T-cell (primary cell): ENCODE data around the gene NVL. TPM values are rescaled to one million over a fixed set of nuclear protein-coding genes. Genes with fewer than 3 reads are reported as not detected.
A peak's percentile ranks its signal among the peaks of the same experiment; 100 is the strongest.

Experiments used
- ATAC-seq, 4 experiments: fragments of 200-7000 bp in 3 of 4; fragments of 150-1000 bp in 1 of 4; cut with Tn5 transposase; replicated peaks in 1 of 4; 1 replicate in 3 of 4; 2 replicates in 1 of 4; pipeline ENCODE4 v1.10.0; 2021; ENCODE audit warnings: moderate library complexity in 3 of 4, mild to moderate bottlenecking in 2 of 4, moderate number of reproducible peaks in 1 of 4
- CTCF ChIA-PET, 2 donors: fragments of 300-600 bp; sonication (Branson Sonifier 250); formaldehyde crosslinking; loops; one replicate each; lab custom pipeline; 2022; ENCODE audit warnings: antibody characterized with exemption in 2 of 2; lab: Charles Lee
- POLR2A ChIA-PET, 2 donors: fragments of 300-600 bp; sonication (Branson Sonifier 250); formaldehyde crosslinking; loops; one replicate each; lab custom pipeline; 2022; ENCODE audit warnings: antibody characterized with exemption in 2 of 2; lab: Charles Lee
- DNase-seq, 35 experiments: peaks; one replicate each; pipeline versions ENCODE4 v3.0.0 to v3.0.0-alpha.2; 2013 to 2023
- H3K27ac ChIP-seq: one replicate; pipeline ENCODE4 v1.5.1; 2013; ENCODE audit warnings: low read length
- H3K27me3 ChIP-seq, 2 experiments: replicated peaks in 1 of 2; 1 replicate in 1 of 2; 2 replicates in 1 of 2; pipeline versions ENCODE4 v1.6.1 to v1.7.0; 2013; ENCODE audit warnings: low read length in 1 of 2, mixed read lengths in 1 of 2; ENCODE audit not compliant: control insufficient read depth in 2 of 2, insufficient read depth in 2 of 2; ENCODE audit errors: extremely low read depth in 1 of 2
- H3K36me3 ChIP-seq, 2 donors: 1 replicate in 1 of 2; 2 replicates in 1 of 2; pipeline versions ENCODE4 v1.6.1 to v1.7.0; 2013; ENCODE audit warnings: low read length in 1 of 2; ENCODE audit not compliant: control insufficient read depth in 2 of 2, insufficient read depth in 1 of 2; ENCODE audit errors: extremely low read depth in 1 of 2
- H3K4me1 ChIP-seq, 2 experiments: 1 replicate in 1 of 2; 2 replicates in 1 of 2; pipeline versions ENCODE4 v1.6.1 to v1.7.0; 2013; ENCODE audit warnings: low read length in 2 of 2, mixed read lengths in 1 of 2; ENCODE audit not compliant: insufficient read depth in 2 of 2, control insufficient read depth in 1 of 2; ENCODE audit errors: extremely low read depth in 1 of 2
- H3K4me3 ChIP-seq, 2 donors: 1 replicate in 1 of 2; 2 replicates in 1 of 2; pipeline versions ENCODE4 v1.5.1 to v1.7.0; 2013; ENCODE audit warnings: mild to moderate bottlenecking in 2 of 2, low read length in 1 of 2, moderate library complexity in 1 of 2; ENCODE audit not compliant: control insufficient read depth in 1 of 2; ENCODE audit errors: extremely low read depth in 1 of 2
- H3K9me3 ChIP-seq: 2 replicates; pipeline ENCODE4 v1.7.0; 2013
- H3K27ac Mint-ChIP-seq, 2 donors: one replicate each; pipeline ENCODE4 v1.8.0; 2020 to 2021; ENCODE audit warnings: mild to moderate bottlenecking in 2 of 2, mixed read lengths in 2 of 2
- H3K27me3 Mint-ChIP-seq, 2 donors: one replicate each; pipeline ENCODE4 v1.8.0; 2021 to 2022; ENCODE audit warnings: mixed read lengths in 2 of 2
- H3K36me3 Mint-ChIP-seq: one replicate; pipeline ENCODE4 v1.8.0; 2021; ENCODE audit warnings: mixed read lengths
- H3K4me1 Mint-ChIP-seq, 3 donors: one replicate each; pipeline ENCODE4 v1.8.0; 2020 to 2022; ENCODE audit warnings: mixed read lengths in 3 of 3, mild to moderate bottlenecking in 1 of 3
- H3K4me3 Mint-ChIP-seq, 3 donors: one replicate each; pipeline ENCODE4 v1.8.0; 2020 to 2022; ENCODE audit warnings: mild to moderate bottlenecking in 3 of 3, mixed read lengths in 3 of 3, moderate library complexity in 3 of 3
- H3K9me3 Mint-ChIP-seq, 3 donors: one replicate each; pipeline ENCODE4 v1.8.0; 2020 to 2022; ENCODE audit warnings: mixed read lengths in 3 of 3
- WGBS: methylation state at CpG from one replicate; pipeline ENCODE4 v1.1.5; 2013; ENCODE audit warnings: missing lambda C conversion rate; ENCODE audit not compliant: insufficient coverage; 5-methylcytosine and 5-hydroxymethylcytosine counted together
- total RNA-seq, 35 experiments: library from RNA in 6 of 35; stranded (reverse) in 6 of 35; fragments of 120-200 nt in 1 of 35; gene quantifications; one replicate each; pipeline versions ENCODE4 v1.2.1 to v1.2.4 and lab custom pipeline; 2013 to 2026

Gene NVL
- total RNA-seq, 5 donors from 2014 or later (not counting 1 experiment from before 2014, with no cell fraction given), result 32.5 to 42.0 (median 37.6) TPM

DNA sequence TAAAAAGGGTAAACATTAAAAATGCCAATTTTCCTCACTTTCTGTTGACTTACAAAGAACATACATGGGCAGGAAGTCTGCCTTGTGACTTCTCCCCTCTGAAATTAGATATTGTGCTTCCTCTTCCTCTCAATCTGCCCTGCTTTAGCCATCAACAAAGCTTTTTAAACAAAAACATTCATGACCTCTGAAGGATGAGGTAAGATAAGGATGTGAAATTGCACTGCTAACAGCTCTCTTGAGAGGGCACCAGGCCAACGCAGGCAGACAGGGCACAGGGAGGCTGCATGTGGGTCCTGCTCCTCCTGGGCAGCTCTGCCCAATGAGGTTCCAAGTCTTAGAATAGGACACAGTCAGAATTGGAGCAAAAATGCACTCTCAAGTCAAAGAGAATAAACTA lies 84.8 kb downstream of the NVL start:
- Histone ChIP-seq H3K36me3 (peaks cover 6 to 22% of the 10 kb centered on the region in 2 donors), H3K4me1 (peaks cover 4 to 15% of the 10 kb centered on the region in 2 experiments), H3K4me3 (no peak overlapping the region), H3K27me3 (no peaks in the 10 kb centered on the region), H3K9me3 (no peaks in the 10 kb centered on the region), H3K27ac (peak overlapping the region; percentile 52)
- Mint-ChIP-seq H3K4me1 (peaks cover 20 to 23% (median 21%) of the 10 kb centered on the region in 3 donors), H3K36me3 (peaks cover 21% of the 10 kb centered on the region), H3K4me3 (peak overlapping the region in 2 of 3 donors; percentile 36 to 62), H3K27me3 (no peaks in the 10 kb centered on the region), H3K9me3 (no peaks in the 10 kb centered on the region), H3K27ac (peak overlapping the region; percentile 97 to 98)
- 0% methylated on average over 1 of the region's 1 CpG for WGBS
- ChIA-PET POLR2A (no interaction called here), CTCF (no interaction called here)
- DNase-seq (peak in 28 of 35 experiments; percentile 2 to 44 (median 13)), ATAC-seq (peak; percentile 83 to 96 (median 95))

DNA sequence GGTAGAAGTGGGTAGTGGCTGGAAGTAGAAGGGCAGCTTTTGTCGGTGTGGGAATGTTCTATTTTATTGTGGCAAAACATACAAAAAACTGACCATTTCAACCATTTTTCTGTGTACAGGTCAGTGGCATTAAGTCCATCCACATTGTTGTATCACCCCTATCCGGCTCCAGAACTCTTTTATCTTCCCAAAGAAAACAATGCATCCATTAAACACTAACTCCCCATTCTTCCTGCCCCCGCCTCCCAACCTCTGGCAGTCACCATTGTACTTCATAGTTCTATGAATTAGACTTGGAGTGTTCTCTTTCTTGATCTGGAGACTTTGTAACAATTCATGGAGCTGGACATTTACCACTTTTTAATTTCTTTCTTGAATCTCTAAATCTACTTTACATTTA lies 91.2 kb downstream of the NVL start:
- Histone ChIP-seq H3K4me1 (no peaks in the 10 kb centered on the region), H3K27ac (no peak overlapping the region), H3K27me3 (no peaks in the 10 kb centered on the region), H3K9me3 (no peaks in the 10 kb centered on the region), H3K36me3 (peaks cover 0 to 22% of the 10 kb centered on the region in 2 donors), H3K4me3 (no peak overlapping the region)
- DNase-seq (no peak), ATAC-seq (no peak)
- WGBS, result 100% methylated on average over 1 of the region's 3 CpGs
- H3K27ac Mint-ChIP-seq, result peak overlapping the region; percentile 29 to 75
- POLR2A ChIA-PET, result no interaction called here
- peaks cover 35% of the 10 kb centered on the region for H3K36me3 Mint-ChIP-seq
- CTCF ChIA-PET, result interaction anchor here in 1 of 2 donors (0.6 kb wide), 1 partner anchor 179 kb away, joined by 4 read pairs; no protein-coding TSS in a partner anchor
- H3K27me3 Mint-ChIP-seq, result no peaks in the 10 kb centered on the region
- H3K9me3 Mint-ChIP-seq, result no peaks in the 10 kb centered on the region
- no peak overlapping the region for H3K4me3 Mint-ChIP-seq
- no peaks in the 10 kb centered on the region for H3K4me1 Mint-ChIP-seq

DNA sequence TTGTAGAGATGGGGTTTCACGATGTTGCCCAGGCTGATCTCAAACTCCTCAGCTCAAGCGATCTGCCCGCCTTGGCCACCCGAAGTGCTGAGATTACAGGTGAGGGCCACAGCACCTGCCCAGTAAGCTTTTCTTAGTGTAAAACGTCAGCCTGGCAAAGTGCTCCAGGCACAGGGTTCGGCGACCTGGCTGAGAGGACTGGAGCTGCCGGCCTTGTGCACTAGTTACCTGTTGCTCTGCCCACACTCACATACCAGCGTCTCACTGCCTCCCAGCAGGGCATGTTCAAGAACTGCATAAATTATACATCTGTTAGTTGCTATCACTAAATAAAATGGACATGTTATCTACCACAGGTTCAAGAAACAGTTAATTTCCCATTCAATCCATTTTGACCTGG lies 91.8 kb downstream of the NVL start:
- POLR2A ChIA-PET, result no interaction called here

DNA sequence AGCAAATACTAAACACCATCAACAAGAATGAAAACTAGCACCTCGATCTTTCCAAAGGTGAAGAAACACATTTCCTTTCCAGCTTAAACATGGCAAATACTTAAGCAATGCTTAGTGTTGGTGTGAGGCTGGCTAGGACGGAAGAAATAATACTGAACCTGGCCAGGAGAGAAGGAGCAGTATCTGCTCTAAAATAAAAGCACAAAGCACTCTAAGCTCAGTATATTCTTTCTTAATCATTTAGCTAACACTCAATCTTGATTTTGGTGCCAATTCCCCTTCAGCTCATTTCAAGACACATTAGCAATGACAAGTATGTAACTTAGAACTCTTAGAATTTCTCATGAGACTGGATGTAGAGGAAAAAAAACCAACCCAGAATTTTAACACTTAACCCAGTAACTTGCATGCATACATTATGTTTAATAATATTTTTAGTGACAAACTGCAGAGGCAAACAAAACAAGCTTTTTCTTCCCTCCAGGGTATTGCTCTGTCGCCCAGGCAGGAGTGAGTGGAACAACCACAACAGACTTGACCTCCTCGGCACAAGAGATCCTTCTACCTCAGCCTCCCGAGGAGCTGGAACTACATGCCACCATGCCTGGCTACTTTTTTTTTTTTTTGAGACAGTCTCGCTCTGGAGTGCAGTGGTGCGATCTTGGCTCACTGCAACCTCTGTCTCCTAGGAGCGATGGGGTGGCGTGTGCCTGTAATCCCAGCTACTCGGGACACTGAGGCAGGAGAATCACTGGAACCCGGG lies 92.7 kb downstream of the NVL start:
- Histone ChIP-seq H3K4me3 (no peak overlapping the region), H3K36me3 (peaks cover 0 to 31% of the 10 kb centered on the region in 2 donors), H3K4me1 (no peaks in the 10 kb centered on the region), H3K9me3 (no peaks in the 10 kb centered on the region), H3K27me3 (no peaks in the 10 kb centered on the region), H3K27ac (no peak overlapping the region)
- Mint-ChIP-seq H3K4me1 (no peaks in the 10 kb centered on the region), H3K27ac (no peak overlapping the region), H3K27me3 (no peaks in the 10 kb centered on the region), H3K9me3 (no peaks in the 10 kb centered on the region), H3K36me3 (peaks cover 41% of the 10 kb centered on the region), H3K4me3 (no peak overlapping the region)
- 100% methylated on average over 3 of the region's 11 CpGs for WGBS
- CTCF ChIA-PET, result interaction anchor here in 1 of 2 donors (1.0 kb wide), 1 partner anchor 377 kb away, joined by 3 read pairs; no protein-coding TSS in a partner anchor
- POLR2A ChIA-PET, result no interaction called here
- no peak for ATAC-seq
- DNase-seq, result no peak

More for the DNA sequence above, 91.8 kb downstream of the NVL start:
- Histone ChIP-seq H3K9me3 (no peaks in the 10 kb centered on the region), H3K27me3 (no peaks in the 10 kb centered on the region), H3K36me3 (peaks cover 0 to 24% of the 10 kb centered on the region in 2 donors), H3K27ac (no peak overlapping the region), H3K4me3 (no peak overlapping the region), H3K4me1 (no peaks in the 10 kb centered on the region)
- Mint-ChIP-seq H3K36me3 (peaks cover 35% of the 10 kb centered on the region), H3K4me3 (no peak overlapping the region), H3K27ac (peak overlapping the region; percentile 29 to 75), H3K27me3 (no peaks in the 10 kb centered on the region), H3K9me3 (no peaks in the 10 kb centered on the region), H3K4me1 (no peaks in the 10 kb centered on the region)
- DNase-seq, result no peak
- WGBS, result 98% methylated on average over 7 of the region's 9 CpGs
- CTCF ChIA-PET, result no interaction called here
- ATAC-seq, result no peak

DNA sequence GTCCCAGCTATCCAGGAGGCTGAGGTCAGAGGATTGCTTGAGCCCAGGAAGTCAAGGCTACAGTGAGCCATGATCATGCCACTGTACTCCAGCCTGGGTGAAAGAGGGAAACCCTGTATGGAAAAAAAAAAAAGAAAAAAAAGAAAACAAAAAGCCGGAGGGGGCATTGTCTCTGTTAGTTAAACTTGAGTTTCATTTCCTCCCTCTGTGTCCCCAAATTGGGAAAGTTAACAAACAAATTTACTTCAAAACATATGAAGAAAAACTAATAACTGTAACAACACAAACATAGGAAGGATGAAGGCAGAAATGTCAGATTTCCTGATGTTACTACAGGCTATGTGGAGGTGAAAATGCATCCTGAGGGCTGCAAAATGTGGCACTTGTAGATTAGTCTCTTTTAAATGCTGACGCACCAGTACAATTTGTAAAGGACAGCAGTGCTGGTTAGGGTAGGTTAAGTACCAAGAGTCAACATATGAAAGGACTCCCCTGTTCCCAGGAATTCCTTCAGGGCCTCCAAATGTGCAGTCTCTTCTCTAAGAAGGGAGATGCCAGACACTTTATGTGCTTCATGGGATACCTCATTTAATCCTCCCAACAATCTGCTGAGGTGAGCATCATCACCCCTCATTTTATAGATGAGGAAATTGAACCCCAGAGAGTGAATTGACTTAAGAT lies 94.0 kb downstream of the NVL start:
- WGBS, result no CpG with 5 or more reads among the region's 2 CpGs
- Histone ChIP-seq H3K4me1 (no peaks in the 10 kb centered on the region), H3K9me3 (no peaks in the 10 kb centered on the region), H3K27ac (no peak overlapping the region), H3K4me3 (no peak overlapping the region), H3K36me3 (peaks cover 0 to 35% of the 10 kb centered on the region in 2 donors), H3K27me3 (no peaks in the 10 kb centered on the region)
- POLR2A ChIA-PET, result no interaction called here
- CTCF ChIA-PET, result no interaction called here
- no peak for ATAC-seq
- Mint-ChIP-seq H3K27me3 (no peaks in the 10 kb centered on the region), H3K4me3 (no peak overlapping the region), H3K9me3 (no peaks in the 10 kb centered on the region), H3K36me3 (peaks cover 42% of the 10 kb centered on the region), H3K4me1 (no peaks in the 10 kb centered on the region), H3K27ac (no peak overlapping the region)
- DNase-seq, result no peak

DNA sequence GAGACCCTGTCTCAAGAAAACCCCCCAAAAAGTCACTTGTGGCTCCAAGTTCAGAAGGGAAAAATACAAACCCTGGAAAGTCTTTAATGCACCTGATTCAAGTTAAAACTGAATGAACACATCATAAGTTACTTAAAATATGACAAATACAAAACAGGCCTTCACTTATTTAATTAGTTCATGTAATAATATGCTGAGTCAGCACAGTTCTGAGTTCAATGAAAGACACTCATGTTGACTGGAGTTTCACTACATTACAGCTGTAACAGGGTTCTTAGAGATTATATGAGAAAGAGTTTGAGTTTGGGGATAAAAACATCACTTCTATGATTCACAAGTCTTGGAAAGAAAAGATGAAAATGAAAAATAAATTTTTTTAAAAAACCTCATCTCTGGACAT lies 96.0 kb downstream of the NVL start:
- CTCF ChIA-PET, result interaction anchor here in 1 of 2 donors (0.6 kb wide), 1 partner anchor 1436 kb away, joined by 5 read pairs; no protein-coding TSS in a partner anchor
- Mint-ChIP-seq H3K36me3 (peaks cover 44% of the 10 kb centered on the region), H3K27me3 (no peaks in the 10 kb centered on the region), H3K4me1 (no peaks in the 10 kb centered on the region), H3K9me3 (no peaks in the 10 kb centered on the region), H3K4me3 (no peak overlapping the region), H3K27ac (no peak overlapping the region)
- Histone ChIP-seq H3K4me1 (no peaks in the 10 kb centered on the region), H3K27ac (no peak overlapping the region), H3K27me3 (no peaks in the 10 kb centered on the region), H3K9me3 (no peaks in the 10 kb centered on the region), H3K36me3 (peaks cover 0 to 43% of the 10 kb centered on the region in 2 donors), H3K4me3 (no peak overlapping the region)
- POLR2A ChIA-PET, result no interaction called here
- no peak for ATAC-seq
- no peak for DNase-seq
